ENCODE results near the gene STARD3.

Gene STARD3

DNA sequence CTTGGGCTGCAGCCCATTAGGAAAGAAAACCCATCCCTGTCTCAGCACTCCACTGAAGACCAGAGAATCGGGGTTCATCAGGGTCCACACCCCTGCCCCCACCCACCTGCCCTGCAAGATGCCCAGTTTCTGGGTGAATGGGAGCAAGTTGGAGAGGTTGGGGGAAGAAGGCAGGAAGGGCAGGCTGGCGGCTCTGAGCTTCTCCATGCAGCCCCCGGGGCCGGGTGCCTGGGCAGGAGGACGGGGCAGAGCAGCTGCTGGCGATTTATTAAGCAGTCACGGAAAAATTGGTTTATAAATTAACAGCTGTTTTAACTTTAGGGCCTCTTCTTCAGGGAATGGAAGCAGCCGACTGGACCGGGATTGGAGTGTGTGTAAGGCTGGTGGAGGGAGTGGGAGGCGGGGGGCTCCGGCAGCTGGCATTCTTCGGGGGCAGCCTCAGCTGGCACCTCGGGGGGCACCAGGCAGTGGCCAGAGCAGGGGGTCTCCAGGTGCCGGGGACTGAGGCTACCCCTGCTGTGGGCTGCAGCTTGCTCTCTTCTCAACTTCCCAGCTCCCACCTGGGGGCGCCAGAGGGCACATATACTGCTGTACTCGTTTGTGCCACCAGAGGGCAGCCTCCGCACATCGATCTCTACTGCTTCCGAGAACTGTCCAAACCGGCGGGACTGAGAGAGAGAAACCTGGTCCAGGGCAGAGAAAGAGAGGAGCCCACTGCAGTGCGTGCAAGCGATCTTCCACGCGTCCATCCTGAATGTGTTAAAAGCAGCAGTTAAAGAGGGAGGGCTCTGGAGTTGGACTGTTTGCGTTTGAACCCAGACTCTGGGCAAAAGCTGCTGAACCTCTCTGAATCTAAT, 15.2 kb upstream of the STARD3 start:
- DNase-seq = peak; percentile 79

DNA sequence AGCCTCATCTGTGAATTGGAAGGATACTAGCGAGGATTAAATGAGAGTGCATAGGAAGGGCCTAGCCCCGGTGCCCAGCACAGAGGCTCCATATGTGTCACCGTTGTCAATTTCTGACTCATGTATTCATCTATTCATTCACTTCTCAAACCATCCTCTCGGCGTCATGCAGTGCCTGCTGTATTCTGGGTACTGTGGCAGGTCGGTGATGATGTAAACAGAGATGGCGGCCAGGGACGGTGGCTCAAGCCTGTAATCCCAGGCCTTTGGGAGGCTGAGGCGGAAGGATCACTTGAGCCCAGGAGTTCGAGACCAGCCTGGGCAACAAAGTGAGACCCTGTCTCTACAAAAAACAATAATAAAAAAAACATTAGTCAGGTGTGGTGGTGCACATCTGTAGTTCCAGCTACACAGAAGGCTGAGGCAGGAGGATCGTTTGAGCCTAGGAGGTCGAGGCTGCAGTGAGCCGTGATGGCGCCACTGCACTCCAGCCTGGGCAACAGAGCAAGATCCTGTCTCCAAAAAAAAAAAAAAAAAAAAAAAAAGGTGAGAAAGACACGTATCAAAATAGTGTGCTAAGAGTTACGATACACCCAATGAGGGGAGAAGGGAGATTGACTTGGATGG, 14.5 kb upstream of the STARD3 start:
- DNase-seq = no peak

DNA sequence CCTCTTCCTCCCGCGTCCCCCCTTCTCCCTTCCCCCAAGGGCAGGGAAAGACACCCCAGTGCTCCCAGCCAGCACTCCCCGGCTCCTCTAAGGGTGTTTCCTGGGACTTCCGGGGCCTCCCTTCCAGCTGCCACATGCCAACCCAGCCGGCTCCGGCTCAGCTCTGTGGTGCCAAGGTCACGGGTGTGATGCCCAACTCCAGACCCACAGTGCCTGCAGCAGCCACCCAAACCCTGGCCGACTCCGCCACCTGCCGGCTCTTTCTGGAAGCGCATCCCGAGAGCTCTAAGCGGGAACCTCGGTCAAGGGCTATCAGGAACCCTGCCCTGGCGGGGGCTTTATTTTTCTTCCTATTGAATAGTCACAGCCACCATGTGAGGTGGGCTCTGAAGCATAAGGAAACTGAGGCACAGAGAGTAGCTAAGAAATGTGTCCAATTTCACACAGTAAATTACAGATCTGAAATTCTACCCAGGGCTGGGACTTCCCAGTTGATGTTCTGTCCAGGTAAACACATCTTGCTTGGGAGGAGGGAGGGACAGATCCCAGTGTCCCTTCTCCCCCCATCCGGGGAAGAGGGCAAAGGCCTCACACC, 13.5 kb upstream of the STARD3 start:
- DNase-seq = peak; percentile 74

DNA sequence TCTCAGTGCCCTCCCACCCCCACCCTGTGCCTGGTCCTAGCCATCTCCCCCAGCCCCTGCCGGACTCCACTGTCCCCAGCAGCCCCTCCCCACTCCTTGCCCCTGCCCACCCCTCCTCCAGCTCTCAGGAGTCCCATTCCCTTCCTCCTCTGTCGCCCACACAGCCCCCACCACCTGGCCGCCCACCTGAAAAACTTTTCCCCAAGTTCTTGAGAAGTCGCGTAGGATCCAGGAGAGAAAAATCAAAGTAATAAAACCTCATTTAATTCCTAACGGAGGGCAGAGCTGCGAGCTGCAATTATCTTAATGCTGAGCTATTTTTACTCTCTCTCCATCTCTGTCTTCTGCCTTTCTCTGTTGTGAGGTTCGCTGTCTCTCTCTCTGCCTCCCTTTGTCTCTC, 12.6 kb upstream of the STARD3 start:
- no peak for DNase-seq

DNA sequence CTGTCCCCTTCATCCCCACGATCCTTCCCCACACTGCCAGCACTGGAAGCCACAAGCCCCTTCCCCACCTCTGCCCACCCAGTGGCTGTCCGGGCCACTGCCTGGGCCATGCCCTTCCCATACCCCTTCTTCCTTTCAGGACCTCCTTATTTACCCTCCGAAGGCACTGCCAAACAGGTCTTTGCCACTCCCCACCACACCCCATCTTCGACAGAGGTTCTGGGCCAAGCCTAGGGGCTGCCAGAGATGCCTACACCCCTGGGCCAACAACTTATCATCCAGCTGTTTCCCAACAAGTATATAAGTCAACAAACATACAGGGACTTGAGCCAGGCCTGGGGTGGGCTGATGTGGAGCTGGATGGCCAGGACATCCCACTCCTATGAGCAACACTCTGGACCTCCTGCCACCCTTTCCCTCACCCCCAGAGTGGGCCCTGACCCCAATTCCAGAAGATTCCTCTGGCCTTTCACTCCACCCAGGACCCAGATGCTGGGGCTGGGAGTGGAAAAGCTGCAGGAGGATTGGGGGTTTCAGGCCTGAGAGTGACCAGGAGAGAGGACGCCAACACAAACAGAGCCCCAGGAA, 11.7 kb upstream of the STARD3 start:
- DNase-seq = no peak

DNA sequence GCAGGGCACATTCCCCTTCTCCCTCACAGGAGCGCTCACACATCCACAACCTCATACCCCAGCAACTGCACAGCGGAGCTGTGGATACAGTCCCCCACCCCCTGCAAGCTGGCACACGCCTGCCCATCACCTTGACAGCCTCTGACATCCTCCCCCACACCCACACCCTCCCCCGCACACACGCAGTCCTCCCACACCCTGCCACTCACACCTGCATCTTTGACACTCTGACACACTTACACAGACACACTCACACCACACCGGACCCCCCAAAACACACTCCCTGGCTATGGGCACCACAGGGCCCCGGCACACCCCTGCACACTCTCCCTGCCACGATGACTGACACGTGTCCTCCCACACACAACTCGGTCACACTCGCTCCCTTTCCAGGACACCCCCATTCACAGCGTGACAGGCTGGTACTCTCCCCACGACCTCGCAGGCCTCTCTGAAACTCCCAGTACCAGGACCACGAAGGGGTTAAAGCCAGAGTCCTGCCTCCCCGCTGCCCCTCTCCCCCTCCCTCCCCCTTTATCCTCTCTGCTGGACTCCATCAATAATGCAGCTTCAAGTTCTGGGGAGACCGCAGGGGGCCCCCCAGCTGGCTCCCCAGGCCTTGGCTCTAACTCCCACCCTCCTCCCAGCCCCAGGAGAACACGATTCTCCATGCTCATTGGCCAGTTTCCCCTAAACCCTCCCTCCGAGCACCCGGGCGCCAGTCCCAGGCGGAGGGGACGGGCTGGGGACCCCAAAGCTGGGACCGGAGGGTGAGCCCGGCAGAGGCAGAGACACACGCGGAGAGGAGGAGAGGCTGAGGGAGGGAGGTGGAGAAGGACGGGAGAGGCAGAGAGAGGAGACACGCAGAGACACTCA, 10.5 kb upstream of the STARD3 start, which contains the start of gene PPP1R1B:
TSS of gene PPP1R1B (plus strand) at position 782 of the 876 bp plus-strand sequence. CDS start 441 bp downstream, outside the sequence.
- no peak for DNase-seq

DNA sequence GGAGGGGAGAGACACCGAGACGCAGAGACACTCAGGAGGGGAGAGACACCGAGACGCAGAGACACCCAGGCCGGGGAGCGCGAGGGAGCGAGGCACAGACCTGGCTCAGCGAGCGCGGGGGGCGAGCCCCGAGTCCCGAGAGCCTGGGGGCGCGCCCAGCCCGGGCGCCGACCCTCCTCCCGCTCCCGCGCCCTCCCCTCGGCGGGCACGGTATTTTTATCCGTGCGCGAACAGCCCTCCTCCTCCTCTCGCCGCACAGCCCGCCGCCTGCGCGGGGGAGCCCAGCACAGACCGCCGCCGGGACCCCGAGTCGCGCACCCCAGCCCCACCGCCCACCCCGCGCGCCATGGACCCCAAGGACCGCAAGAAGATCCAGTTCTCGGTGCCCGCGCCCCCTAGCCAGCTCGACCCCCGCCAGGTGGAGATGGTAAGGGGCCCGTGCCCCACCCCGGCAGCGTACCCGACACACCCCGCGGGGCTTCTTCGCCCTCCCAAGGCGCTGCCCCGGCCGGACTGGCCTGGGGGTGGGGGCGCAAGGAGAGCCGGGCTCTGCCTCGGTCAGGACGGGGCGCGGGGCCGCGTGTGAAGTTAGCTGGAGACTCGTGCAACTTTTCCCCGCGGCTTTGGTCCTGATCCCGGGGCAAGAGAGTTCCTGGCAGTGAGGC, 9.8 kb upstream of the STARD3 start:
- DNase-seq = no peak

DNA sequence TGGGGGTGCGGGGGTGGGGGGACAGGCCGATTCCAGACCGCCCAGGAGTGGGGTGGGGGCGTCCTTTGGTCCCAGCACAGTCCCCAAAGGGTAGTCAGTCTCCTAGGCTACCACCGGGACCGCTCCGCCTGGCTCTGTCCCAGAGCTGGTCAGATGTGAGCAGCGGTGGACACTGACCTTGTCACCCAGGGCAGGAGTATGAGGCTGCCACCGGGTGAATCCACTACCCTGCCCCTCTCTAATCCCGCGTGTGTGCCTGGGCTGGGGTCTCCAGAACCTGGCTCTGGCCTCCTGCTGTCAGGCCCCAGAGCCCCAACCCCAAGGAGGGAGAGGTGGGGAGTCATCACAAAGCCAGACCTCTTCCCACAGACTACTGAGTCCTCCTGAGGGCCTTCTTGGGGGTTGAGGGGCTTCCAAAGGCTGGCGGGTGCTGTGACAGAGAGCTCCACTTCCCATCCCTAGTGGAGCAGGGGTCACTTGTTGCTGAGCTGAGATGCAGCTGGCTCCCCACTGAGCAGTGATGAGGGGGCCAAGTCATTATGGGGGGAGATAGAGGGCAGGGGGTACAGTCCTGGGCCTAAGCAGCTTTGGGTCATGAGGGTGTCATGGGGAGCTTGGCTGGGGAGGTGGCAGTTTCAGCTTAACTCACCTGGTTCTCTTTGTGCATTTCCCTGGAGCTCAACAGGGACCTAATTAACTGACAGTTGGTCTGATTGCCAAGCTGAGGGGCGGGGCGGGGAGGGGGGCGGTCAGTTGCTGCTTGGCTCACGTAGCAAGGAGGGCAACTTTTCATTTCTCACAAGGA, 9.0 kb upstream of the STARD3 start:
- DNase-seq = peak; percentile 27

DNA sequence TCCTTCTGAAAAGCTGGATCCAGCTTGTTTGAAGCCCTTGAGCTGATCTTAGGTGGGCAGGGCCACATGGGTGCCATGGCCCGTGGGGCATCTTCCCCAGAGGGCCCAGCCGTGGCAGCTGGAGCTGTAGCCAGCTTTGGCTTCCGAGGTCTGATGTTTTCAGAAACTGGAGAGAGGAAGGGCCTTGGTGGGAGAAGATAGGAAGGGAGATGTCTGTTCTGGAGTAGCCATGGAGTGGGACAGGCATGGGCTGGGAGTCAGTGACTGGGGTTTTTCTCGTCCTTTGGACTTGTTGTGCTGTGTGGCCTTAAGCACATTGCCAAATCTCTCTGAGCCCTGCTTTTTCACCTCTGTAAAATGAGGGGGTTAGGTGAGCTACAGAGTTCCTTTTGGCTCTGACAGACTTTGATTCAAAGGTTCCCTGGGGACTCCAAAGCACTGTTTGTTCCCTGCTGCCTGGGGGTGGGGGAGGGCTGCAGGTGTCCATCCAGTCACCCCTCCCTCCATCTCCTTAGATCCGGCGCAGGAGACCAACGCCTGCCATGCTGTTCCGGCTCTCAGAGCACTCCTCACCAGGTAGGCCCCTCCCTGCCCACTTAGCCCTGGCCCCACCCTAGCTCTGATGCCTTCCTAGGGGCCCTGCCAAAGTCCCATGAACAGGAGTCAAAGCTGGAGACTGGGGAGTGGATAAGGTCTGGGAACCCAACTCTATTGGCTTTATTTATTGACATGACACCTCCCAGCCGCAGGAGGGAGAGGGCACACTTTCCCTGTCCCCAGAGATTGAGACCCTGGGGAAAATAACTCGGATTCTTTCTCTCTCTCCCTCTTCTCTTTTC, 8.1 kb upstream of the STARD3 start:
- peak; percentile 86 for DNase-seq

DNA sequence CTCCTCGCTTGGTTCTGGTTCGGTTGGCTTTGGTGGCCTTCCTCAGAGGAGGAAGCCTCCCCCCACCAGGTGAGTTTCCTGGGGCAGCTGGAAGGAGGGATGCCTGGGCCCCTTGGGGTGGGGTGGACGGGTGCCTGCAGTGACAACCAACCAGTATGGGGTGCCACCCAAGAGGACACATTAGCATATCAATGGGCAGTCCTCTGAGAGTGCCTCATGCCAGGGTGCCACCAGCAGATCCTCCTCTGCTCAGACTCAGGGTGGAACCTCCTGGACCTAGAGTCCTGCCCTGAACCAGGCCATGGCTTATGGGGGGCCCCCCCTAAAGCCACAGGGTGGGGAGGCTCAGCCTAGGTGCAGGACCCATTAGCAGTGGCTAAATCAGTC, 7.5 kb upstream of the STARD3 start:
- DNase-seq = no peak

DNA sequence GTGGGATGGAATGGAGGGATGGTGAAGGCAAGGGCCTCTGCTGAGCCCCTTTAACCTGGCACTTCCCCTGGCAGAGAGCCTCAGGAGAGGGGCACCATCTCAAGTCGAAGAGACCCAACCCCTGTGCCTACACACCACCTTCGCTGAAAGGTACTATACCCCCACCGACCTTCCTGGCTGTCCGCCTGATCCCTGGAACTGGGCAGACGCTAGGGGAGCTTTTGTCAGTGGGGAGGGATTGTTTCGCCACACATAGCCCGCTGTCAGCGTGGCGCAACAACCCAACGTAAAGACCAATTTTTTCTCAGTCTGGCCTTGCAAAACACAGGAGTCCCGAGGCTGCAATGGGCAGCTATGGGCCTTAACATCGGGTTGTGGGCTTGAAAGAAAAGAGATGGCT, 7.0 kb upstream of the STARD3 start:
- no peak for DNase-seq

DNA sequence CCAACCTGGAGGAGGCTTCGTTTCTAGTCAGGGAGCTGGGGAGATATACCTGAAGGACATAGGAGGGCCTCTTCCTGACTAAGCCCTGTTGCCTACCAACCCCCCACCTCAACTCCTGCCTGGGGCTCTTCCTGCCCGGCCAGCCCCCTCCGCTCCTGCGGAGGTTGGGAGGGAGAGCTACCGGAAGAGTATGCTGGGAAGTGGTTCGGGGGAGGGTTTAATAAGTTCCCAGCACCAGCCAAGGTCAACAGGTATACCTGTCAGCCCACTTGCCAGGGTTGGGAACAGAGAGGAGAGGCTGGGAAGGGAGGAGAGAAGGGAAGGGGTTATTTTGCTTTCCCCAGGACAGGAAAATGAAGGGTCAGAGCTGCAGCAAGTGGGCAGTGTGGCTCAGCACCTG, 5.5 kb upstream of the STARD3 start:
- peak; percentile 69 for DNase-seq

DNA sequence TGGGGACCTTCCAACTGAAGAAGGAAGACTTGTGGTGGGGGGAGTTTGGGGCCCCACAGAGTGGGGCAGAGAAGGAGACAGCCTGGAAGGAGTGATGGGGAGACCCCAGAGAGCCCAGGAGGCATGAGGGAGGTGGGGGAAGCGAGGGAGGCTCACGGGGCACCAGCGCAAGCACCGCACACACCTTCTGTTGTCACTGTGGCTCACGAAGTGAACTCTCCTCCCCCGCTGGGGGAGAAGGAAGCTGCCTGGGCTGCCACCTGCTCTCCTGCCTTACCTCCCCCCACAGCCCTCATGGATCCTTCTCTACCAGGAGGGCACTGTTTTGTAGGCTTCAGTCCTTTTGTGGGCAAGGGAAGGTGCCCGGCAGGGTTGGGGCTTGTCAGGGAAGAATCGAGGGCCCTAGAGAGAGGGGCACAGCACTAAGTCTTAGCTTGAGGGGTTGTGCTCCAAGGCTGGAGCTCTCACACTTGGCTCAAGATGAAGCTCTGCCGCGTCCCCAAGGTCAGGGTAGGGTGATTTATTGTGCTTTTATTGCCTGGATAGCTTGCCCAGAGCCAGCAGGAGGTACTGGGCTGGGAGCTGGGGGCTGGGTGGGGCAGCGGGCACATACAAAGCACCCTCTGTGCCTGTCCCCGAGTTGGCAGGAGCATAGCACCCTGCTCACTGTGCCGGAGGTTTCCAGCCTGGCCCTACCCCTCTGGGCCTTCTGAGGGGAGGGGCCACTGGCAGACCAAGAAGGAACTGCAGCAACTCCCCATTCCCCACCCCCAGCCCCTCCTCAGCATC, 4.6 kb upstream of the STARD3 start:
- DNase-seq = peak; percentile 54

DNA sequence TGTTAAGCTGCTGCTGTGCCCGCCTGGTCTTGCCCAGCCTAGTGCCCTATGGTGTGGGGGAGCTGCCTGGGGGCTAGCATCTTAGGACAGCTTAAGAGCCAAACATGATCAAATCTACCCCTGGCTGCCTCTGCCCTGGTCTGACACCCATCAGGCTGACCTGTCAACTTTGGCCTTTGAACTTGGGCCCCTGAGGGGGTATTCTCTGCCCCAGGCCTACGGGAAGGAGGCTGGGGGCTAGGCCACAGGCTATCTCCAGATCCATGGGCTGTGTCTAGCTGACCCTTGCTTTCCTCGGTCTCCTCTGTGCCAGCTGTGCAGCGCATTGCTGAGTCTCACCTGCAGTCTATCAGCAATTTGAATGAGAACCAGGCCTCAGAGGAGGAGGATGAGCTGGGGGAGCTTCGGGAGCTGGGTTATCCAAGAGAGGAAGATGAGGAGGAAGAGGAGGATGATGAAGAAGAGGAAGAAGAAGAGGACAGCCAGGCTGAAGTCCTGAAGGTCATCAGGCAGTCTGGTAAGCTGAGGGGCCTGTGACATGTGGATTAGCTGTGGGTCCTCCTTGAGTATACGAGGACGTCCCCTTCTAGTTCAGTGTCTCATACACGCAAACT, 3.3 kb upstream of the STARD3 start:
- no peak for DNase-seq

DNA sequence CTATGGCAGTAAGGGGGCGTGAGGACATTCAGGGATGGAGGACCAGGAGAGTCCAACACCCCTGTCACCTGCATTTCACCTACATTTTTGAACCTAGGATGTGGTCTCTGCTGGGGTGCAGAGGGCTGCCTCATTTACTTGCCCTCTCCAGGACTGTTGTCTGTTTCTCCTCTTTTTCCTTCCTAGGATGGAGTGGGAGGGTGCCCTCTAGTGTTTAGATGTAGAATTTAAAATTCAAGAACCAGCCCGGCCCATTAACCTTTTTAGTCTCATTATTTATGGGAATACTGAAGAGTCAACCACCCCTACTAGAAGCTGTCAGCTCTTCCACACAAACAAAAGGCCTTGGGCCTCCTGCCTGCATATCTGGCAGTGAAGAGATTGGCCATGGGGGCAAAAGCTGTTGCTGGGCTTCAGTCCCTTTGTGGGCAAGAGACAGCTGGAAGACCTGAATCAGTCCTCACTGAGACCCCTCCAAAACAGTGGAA, 2.5 kb upstream of the STARD3 start:
- DNase-seq = peak; percentile 58

DNA sequence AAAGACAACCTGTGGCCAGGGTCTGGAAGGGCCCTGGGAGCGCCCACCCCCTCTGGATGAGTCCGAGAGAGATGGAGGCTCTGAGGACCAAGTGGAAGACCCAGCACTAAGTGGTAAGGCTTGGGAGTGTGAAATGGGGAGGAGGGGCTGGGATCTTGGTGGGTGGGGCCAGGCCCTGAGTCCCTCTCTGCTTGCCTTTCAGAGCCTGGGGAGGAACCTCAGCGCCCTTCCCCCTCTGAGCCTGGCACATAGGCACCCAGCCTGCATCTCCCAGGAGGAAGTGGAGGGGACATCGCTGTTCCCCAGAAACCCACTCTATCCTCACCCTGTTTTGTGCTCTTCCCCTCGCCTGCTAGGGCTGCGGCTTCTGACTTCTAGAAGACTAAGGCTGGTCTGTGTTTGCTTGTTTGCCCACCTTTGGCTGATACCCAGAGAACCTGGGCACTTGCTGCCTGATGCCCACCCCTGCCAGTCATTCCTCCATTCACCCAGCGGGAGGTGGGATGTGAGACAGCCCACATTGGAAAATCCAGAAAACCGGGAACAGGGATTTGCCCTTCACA, 1.2 kb upstream of the STARD3 start:
- DNase-seq = no peak

DNA sequence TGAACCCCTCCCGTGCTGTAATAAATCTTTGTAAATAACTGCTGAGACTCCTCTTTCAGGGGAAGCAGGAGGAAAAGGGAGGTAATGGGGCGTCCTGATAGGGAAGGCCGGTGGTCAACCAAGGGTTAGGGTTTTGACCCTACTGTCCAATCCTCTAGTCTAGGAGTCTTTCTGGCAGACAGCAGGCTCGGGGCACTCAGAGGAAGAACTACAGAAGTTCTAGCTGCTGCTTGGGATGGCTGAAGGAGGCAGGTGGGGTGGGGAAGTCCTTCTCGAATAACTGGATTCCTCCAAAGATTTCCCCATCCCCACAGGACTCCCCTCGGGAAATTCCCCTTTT, 387 bp upstream of the STARD3 start:
- no peak for DNase-seq

DNA sequence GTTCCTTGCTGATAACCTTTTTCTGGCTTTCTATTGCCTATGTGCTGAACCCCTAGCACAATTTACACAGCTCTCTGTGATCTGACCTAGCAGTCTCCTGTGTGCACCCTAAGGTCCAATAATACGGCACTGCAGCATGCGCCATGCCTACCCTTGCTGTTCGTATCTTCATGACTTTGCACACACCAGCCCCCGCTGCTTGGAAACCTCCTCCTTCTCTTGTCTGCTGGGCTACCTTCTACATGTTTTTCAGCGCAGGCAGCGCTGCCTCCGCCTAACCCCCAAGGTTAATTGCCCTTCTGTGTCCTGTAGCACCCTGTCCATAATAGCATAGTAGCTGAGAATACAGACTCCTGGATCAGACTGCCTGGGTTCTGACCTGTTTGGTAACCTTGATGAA, 1.4 kb downstream of the STARD3 start:
- no peak for DNase-seq

DNA sequence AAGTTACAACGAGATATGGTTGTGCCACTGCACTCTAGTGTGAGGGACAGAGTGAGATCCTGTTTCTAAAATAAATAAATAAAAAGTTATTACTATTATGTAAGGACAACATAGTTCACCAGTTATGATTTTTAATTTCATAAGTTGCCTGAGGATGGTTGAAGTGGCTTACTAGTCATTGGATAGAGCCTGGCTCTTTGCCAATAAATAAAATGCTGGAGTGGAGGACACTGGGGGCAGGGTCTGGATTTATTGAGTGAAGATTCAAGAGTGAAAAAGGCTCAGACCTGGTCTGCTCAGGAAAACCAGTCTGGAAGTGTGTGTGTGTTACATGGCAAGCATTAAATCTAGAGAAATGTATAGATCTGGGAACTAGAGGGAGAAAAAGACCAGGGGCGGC, 2.1 kb downstream of the STARD3 start:
- DNase-seq = no peak

All from NCI-H510A treated with DMSO at 0.1 percent for 48 hours (cell line).